Measurements from ENCODE around the gene AGO4.
"Not testable (repeated sequence)": the region's sequence is repeated elsewhere in the genome, so short reads cannot be mapped to it uniquely, and the experiment has no call there.

The AGO4 gene

DNA sequence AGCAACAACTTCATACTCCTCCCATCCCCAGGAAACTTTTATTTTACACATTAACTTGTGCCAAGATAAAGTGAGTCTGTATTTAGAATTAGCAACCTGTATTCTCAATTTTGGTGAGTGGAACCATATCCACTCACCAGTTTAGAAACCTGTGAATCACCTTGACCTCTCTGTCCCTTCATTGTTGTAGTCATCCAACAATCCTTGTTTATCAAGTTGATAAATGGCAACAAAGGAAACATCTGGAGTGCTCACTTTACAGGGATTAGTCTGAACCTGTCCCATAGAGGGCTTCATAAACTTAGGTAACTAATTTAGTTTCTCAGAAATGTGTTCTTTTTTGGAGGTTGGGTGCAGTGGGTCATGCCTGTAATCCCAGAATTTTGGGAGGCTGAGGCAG lies 34.1 kb upstream of the AGO4 start:
- no peak for TF ChIP-seq CTCF (IDR thresholded peaks at IDR 0.05; ENCODE audit: low read length, missing control alignments)
- DNase-seq (ENCODE audit: low read depth) = no peak

GRCh38 chr1:35776172-35776571 lies 31.6 kb upstream of the AGO4 start:
- not testable (repeated sequence) for H3K4me3 ChIP-seq (replicated peaks; ENCODE audit: low read depth, low read length); DNase-seq (ENCODE audit: low read depth)

More for the DNA sequence above, 34.1 kb upstream of the AGO4 start:
- H3K4me3 ChIP-seq (replicated peaks; ENCODE audit: low read depth, low read length) = no peak overlapping the region

- H3K4me3 ChIP-seq (replicated peaks; ENCODE audit: low read depth, low read length) = no peak overlapping the region
- DNase-seq (ENCODE audit: low read depth) = no peak
- TF ChIP-seq CTCF (IDR thresholded peaks at IDR 0.05; ENCODE audit: low read length, missing control alignments) = no peak
Observed at GRCh38 chr1:35777109-35777508, 30.7 kb upstream of the AGO4 start.

DNA sequence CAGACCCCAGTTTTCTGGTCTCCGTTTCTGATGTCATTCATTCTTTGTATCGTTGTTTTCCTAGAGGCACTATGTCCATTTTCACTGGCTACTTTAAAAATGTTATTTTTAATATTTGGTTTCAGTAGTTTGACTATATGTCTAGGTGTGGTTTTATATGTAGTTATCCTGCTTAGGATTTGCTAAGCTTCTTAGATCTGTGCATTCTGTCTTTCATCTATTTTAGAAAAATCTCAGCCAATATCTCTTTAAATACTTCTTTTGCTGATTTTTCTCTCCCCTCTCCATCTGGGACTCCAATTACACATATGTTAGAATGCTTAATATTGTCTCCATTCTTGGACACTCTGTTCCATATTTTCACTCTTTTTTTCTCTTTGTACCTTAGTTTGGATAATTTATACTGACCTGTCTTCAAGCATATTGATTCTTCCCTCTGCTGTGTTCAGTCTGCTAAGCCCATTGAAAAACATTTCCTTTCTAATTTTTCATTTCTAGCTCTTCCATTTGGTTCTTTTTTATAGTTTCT lies 24.7 kb upstream of the AGO4 start:
- no peak for DNase-seq (ENCODE audit: low read depth)
- no peak overlapping the region for H3K4me3 ChIP-seq (replicated peaks; ENCODE audit: low read depth, low read length)
- no peak for TF ChIP-seq CTCF (IDR thresholded peaks at IDR 0.05; ENCODE audit: low read length, missing control alignments)

GRCh38 chr1:35784364-35784763 lies 23.5 kb upstream of the AGO4 start:
- not testable (repeated sequence) for H3K4me3 ChIP-seq (replicated peaks; ENCODE audit: low read depth, low read length); DNase-seq (ENCODE audit: low read depth)

- no peak overlapping the region for H3K4me3 ChIP-seq (replicated peaks; ENCODE audit: low read depth, low read length)
- DNase-seq (ENCODE audit: low read depth) = no peak
- no peak for TF ChIP-seq CTCF (IDR thresholded peaks at IDR 0.05; ENCODE audit: low read length, missing control alignments)
Observed at GRCh38 chr1:35788139-35788538, 19.7 kb upstream of the AGO4 start.

DNA sequence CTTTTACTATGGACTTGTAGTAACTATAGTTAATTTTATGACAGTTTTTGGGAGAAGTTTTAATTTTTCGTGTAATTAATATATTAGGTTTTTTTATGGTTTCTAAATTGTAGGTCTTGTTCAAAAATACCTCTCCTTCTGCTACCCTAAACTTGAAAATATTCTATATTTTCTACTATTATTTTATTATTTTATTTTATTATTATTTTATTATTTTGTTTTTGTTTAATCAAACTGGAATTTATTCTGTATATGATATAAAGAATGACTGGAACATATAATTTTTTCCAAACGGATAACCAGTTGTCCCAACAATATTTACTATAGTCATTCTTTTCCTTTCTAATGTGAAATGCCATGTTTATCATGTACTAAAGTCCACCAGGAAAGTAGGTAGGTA lies 17.1 kb upstream of the AGO4 start:
- no peak overlapping the region for H3K4me3 ChIP-seq (replicated peaks; ENCODE audit: low read depth, low read length)
- TF ChIP-seq CTCF (IDR thresholded peaks at IDR 0.05; ENCODE audit: low read length, missing control alignments) = no peak
- DNase-seq (ENCODE audit: low read depth) = no peak

GRCh38 chr1:35795295-35795694 lies 12.5 kb upstream of the AGO4 start:
- no peak for DNase-seq (ENCODE audit: low read depth)
- no peak for TF ChIP-seq CTCF (IDR thresholded peaks at IDR 0.05; ENCODE audit: low read length, missing control alignments)
- H3K4me3 ChIP-seq (replicated peaks; ENCODE audit: low read depth, low read length) = no peak overlapping the region

Measured in fibroblast of pulmonary artery (primary cell).